H1 (cell line): Measurements from ENCODE around the gene PER2.

Experiments
- ATF2 ChIP-seq: IDR thresholded peaks from 2 replicates; pipeline ENCODE4 v1.6.1; 2012; ENCODE audit warnings: low read length, inconsistent platforms
- BRCA1 ChIP-seq: IDR thresholded peaks from 2 replicates; pipeline ENCODE4 v1.6.1; 2012; ENCODE audit warnings: low read depth, low read length, improper control_type of control experiment
- CBX5 ChIP-seq: fragments of 300-800, 300-1000 bp; sonication (generic); IDR thresholded peaks from 2 replicates; pipeline ENCODE4 v1.7.1; 2016; ENCODE audit warnings: antibody characterized with exemption, low read length, low read depth
- CTCF ChIP-seq, 3 experiments: IDR thresholded peaks; 1 replicate in 2 of 3; 2 replicates in 1 of 3; pipeline versions ENCODE4 v1.5.1 to v1.6.1; 2011; ENCODE audit warnings: low read length in 3 of 3, mild to moderate bottlenecking in 3 of 3, inconsistent platforms in 2 of 3, low read depth in 1 of 3, moderate library complexity in 1 of 3; ENCODE audit not compliant: insufficient read depth in 1 of 3; ENCODE audit errors: control extremely low read depth in 1 of 3
- EZH2 ChIP-seq: fragments of 200-600 bp; sonication (generic); IDR thresholded peaks from 2 replicates; pipeline ENCODE4 v1.7.1; 2012; ENCODE audit warnings: low read depth, mild to moderate bottlenecking, moderate library complexity, low read length, inconsistent platforms; ENCODE audit not compliant: severe bottlenecking
- HDAC6 ChIP-seq: IDR thresholded peaks from one replicate; pipeline ENCODE4 v1.7.1; 2012; ENCODE audit warnings: low read depth, mild to moderate bottlenecking, inconsistent platforms, low read length, moderate library complexity
- KDM1A ChIP-seq: fragments of 200-600, 300-600 bp; sonication (generic); IDR thresholded peaks from 2 replicates; pipeline ENCODE4 v1.7.1; 2016; ENCODE audit warnings: mild to moderate bottlenecking, low read length, borderline replicate concordance
- MAX ChIP-seq: IDR thresholded peaks from 2 replicates; pipeline ENCODE4 v1.6.1; 2012; ENCODE audit warnings: inconsistent platforms
- POLR2A ChIP-seq, 2 experiments: IDR thresholded peaks; 1 replicate in 1 of 2; 2 replicates in 1 of 2; pipeline ENCODE4 v1.6.1; 2011; ENCODE audit warnings: low read depth in 2 of 2, low read length in 2 of 2, mild to moderate bottlenecking in 2 of 2; ENCODE audit errors: control extremely low read depth in 1 of 2
- POLR2AphosphoS5 ChIP-seq: IDR thresholded peaks from 2 replicates; pipeline ENCODE4 v1.6.1; 2011; ENCODE audit warnings: low read depth, low read length
- RAD21 ChIP-seq, 2 experiments: IDR thresholded peaks in 1 of 2; conservative IDR thresholded peaks in 1 of 2; 2 replicates each; pipeline ENCODE4 v1.6.1; 2011; ENCODE audit warnings: low read depth in 2 of 2, low read length in 2 of 2, improper control_type of control experiment in 1 of 2, inconsistent platforms in 1 of 2, mild to moderate bottlenecking in 1 of 2, moderate library complexity in 1 of 2
- RFX5 ChIP-seq: IDR thresholded peaks from 2 replicates; pipeline ENCODE4 v1.6.1; 2011; ENCODE audit warnings: low read depth, low read length, improper control_type of control experiment, borderline replicate concordance
- TAF1 ChIP-seq: IDR thresholded peaks from 2 replicates; pipeline ENCODE4 v1.6.1; 2011; ENCODE audit warnings: mild to moderate bottlenecking, low read depth, low read length
- USF2 ChIP-seq: IDR thresholded peaks from 2 replicates; pipeline ENCODE4 v1.6.1; 2011; ENCODE audit warnings: low read length, improper control_type of control experiment

GRCh38 chr2:238294046-238294392 lies 5.6 kb upstream of the PER2 start:
- TF ChIP-seq CTCF (IDR thresholded peaks at IDR 0.05; ENCODE audit: control extremely low read depth in 1 of 3, insufficient read depth in 1 of 3, low read depth in 1 of 3, low read length in 3 of 3) (no peak), ATF2 (no peak), KDM1A (no peak), POLR2AphosphoS5 (no peak), EZH2 (no peak), HDAC6 (no peak), POLR2A (IDR thresholded peaks at IDR 0.05; ENCODE audit: control extremely low read depth in 1 of 2, low read depth in 2 of 2, low read length in 2 of 2) (no peak), MAX (no peak), RAD21 (IDR thresholded peaks at IDR 0.05 in 1 of 2, conservative IDR thresholded peaks at IDR 0.05 in 1 of 2; ENCODE audit: low read depth in 2 of 2, low read length in 2 of 2) (no peak), CBX5 (no peak), USF2 (no peak), BRCA1 (no peak), TAF1 (no peak), RFX5 (no peak)
